H9 (cell line): ENCODE results near the gene ZNF280A. TPM values are rescaled to one million over a fixed set of nuclear protein-coding genes. Genes with fewer than 3 reads are reported as not detected.

Experiments
- DNase-seq: peaks from one replicate; pipeline ENCODE4 v3.0.0-alpha.2; 2017
- H2AFZ ChIP-seq: one replicate; pipeline ENCODE4 v1.6.1; 2013; ENCODE audit warnings: mild to moderate bottlenecking, low read length, control low read depth, moderate library complexity
- H2AK5ac ChIP-seq: 2 replicates; pipeline ENCODE4 v1.6.1; 2013; ENCODE audit warnings: low read length, control low read depth, mixed read lengths; ENCODE audit not compliant: insufficient read length
- H2BK120ac ChIP-seq: one replicate; pipeline ENCODE4 v1.6.1; 2013; ENCODE audit warnings: low read depth, mild to moderate bottlenecking, low read length, control low read depth, inconsistent platforms; ENCODE audit not compliant: poor library complexity, severe bottlenecking
- H2BK12ac ChIP-seq: 2 replicates; pipeline ENCODE4 v1.6.1; 2013; ENCODE audit warnings: low read length, control low read depth, mixed read lengths, low read depth; ENCODE audit not compliant: insufficient read length
- H2BK15ac ChIP-seq: 2 replicates; pipeline ENCODE4 v1.6.1; 2013; ENCODE audit warnings: low read depth, low read length, control low read depth
- H2BK20ac ChIP-seq: one replicate; pipeline ENCODE4 v1.6.1; 2013; ENCODE audit warnings: low read depth, mild to moderate bottlenecking, low read length, control low read depth, inconsistent platforms; ENCODE audit not compliant: poor library complexity, severe bottlenecking
- H2BK5ac ChIP-seq: 2 replicates; pipeline ENCODE4 v1.6.1; 2013; ENCODE audit warnings: low read length, control low read depth, mixed read lengths; ENCODE audit not compliant: insufficient read length
- H3K14ac ChIP-seq: 2 replicates; pipeline ENCODE4 v1.6.1; 2013; ENCODE audit warnings: low read length, control low read depth; ENCODE audit not compliant: insufficient read depth
- H3K18ac ChIP-seq: 2 replicates; pipeline ENCODE4 v1.6.1; 2013; ENCODE audit warnings: low read depth, mild to moderate bottlenecking, mixed read lengths, low read length, control low read depth; ENCODE audit not compliant: insufficient read length
- H3K23ac ChIP-seq: 2 replicates; pipeline ENCODE4 v1.6.1; 2013; ENCODE audit warnings: low read length, control low read depth, mixed read lengths, low read depth; ENCODE audit not compliant: insufficient read length
- H3K23me2 ChIP-seq: 2 replicates; pipeline ENCODE4 v1.6.1; 2013; ENCODE audit warnings: low read depth, mild to moderate bottlenecking, mixed read lengths, low read length, control low read depth; ENCODE audit not compliant: insufficient read length, poor library complexity, severe bottlenecking
- H3K27ac ChIP-seq: 2 replicates; pipeline ENCODE4 v1.5.1; 2013; ENCODE audit warnings: low read length, control low read depth, mixed read lengths, low read depth; ENCODE audit not compliant: insufficient read length
- H3K27me3 ChIP-seq: 2 replicates; pipeline ENCODE4 v1.6.1; 2013; ENCODE audit warnings: low read length, control low read depth, inconsistent platforms; ENCODE audit not compliant: insufficient read depth
- H3K4ac ChIP-seq: 2 replicates; pipeline ENCODE4 v1.6.1; 2013; ENCODE audit warnings: low read depth, mild to moderate bottlenecking, control low read depth, inconsistent platforms, low read length, moderate library complexity
- H3K4me1 ChIP-seq: 2 replicates; pipeline ENCODE4 v1.6.1; 2013; ENCODE audit warnings: low read length, control low read depth, inconsistent platforms; ENCODE audit not compliant: insufficient read depth
- H3K4me2 ChIP-seq: 2 replicates; pipeline ENCODE4 v1.6.1; 2013; ENCODE audit warnings: low read length, control low read depth, mixed read lengths; ENCODE audit not compliant: insufficient read length, insufficient read depth
- H3K56ac ChIP-seq: 2 replicates; pipeline ENCODE4 v1.6.1; 2013; ENCODE audit warnings: low read depth, mild to moderate bottlenecking, mixed read lengths, low read length, control low read depth; ENCODE audit not compliant: insufficient read length
- H3K79me1 ChIP-seq: 2 replicates; pipeline ENCODE4 v1.6.1; 2013; ENCODE audit warnings: low read depth, mild to moderate bottlenecking, moderate library complexity, low read length, control low read depth, inconsistent platforms; ENCODE audit not compliant: insufficient read depth, poor library complexity, severe bottlenecking
- H3K79me2 ChIP-seq: 2 replicates; pipeline ENCODE4 v1.6.1; 2013; ENCODE audit warnings: low read length, control low read depth, inconsistent platforms; ENCODE audit not compliant: insufficient read depth
- H3K9ac ChIP-seq: 2 replicates; pipeline ENCODE4 v1.6.1; 2013; ENCODE audit warnings: low read length, control low read depth, mixed read lengths; ENCODE audit not compliant: insufficient read length; ENCODE audit errors: extremely low read depth
- H3K9me3 ChIP-seq: one replicate; pipeline ENCODE4 v1.6.1; 2013; ENCODE audit warnings: low read depth, low read length, inconsistent platforms; ENCODE audit not compliant: control insufficient read depth
- H3T11ph ChIP-seq: one replicate; pipeline ENCODE4 v1.6.1; 2013; ENCODE audit warnings: mild to moderate bottlenecking, low read length, control low read depth, inconsistent platforms
- H4K20me1 ChIP-seq: one replicate; pipeline ENCODE4 v1.6.1; 2013; ENCODE audit not compliant: control insufficient read depth, insufficient read length, insufficient read depth
- H4K5ac ChIP-seq: 2 replicates; pipeline ENCODE4 v1.6.1; 2013; ENCODE audit warnings: low read depth, mild to moderate bottlenecking, mixed read lengths, low read length, control low read depth; ENCODE audit not compliant: insufficient read length
- H4K8ac ChIP-seq: replicated peaks from 2 replicates; pipeline ENCODE4 v1.6.1; 2013; ENCODE audit warnings: low read length, control low read depth, mixed read lengths, low read depth; ENCODE audit not compliant: insufficient read length
- H4K91ac ChIP-seq: 2 replicates; pipeline ENCODE4 v1.6.1; 2013; ENCODE audit warnings: low read depth, mild to moderate bottlenecking, moderate library complexity, mixed read lengths, low read length, control low read depth; ENCODE audit not compliant: insufficient read length
- H3K27ac Mint-ChIP-seq, 3 experiments: 2 replicates in 2 of 3; 3 replicates in 1 of 3; pipeline ENCODE4 v1.8.0; 2020 to 2021; ENCODE audit warnings: mixed read lengths in 3 of 3, mild to moderate bottlenecking in 1 of 3, moderate library complexity in 1 of 3
- H3K27me3 Mint-ChIP-seq: 2 replicates; pipeline ENCODE4 v1.8.0; 2021; ENCODE audit warnings: low read depth, mild to moderate bottlenecking, moderate library complexity, mixed read lengths
- H3K36me3 Mint-ChIP-seq, 3 experiments: 2 replicates in 2 of 3; 3 replicates in 1 of 3; pipeline ENCODE4 v1.8.0; 2020 to 2021; ENCODE audit warnings: low read depth in 3 of 3, mixed read lengths in 3 of 3; ENCODE audit not compliant: insufficient read depth in 1 of 3
- H3K4me1 Mint-ChIP-seq, 2 experiments: 2 replicates each; pipeline ENCODE4 v1.8.0; 2020; ENCODE audit warnings: mixed read lengths in 2 of 2
- H3K4me3 Mint-ChIP-seq, 2 experiments: 2 replicates in 1 of 2; 3 replicates in 1 of 2; pipeline ENCODE4 v1.8.0; 2020 to 2021; ENCODE audit warnings: mild to moderate bottlenecking in 2 of 2, mixed read lengths in 2 of 2, moderate library complexity in 1 of 2
- H3K9me3 Mint-ChIP-seq, 2 experiments: 2 replicates in 1 of 2; 3 replicates in 1 of 2; pipeline ENCODE4 v1.8.0; 2020; ENCODE audit warnings: mild to moderate bottlenecking in 2 of 2, mixed read lengths in 2 of 2, moderate library complexity in 1 of 2
- WGBS: extraction: QIAGEN DNeasy Blood & Tissue Kit; methylation state at CpG from one replicate; pipeline ENCODE4 v1.1.7; 2013; ENCODE audit warnings: missing lambda C conversion rate, low lambda C conversion rate, mixed read lengths; ENCODE audit not compliant: insufficient read length; ENCODE audit errors: extremely low coverage; 5-methylcytosine and 5-hydroxymethylcytosine counted together
- total RNA-seq: library from RNA; stranded (reverse); gene quantifications from 2 replicates; pipeline ENCODE4 v1.2.1, GENCODE V29; 2021
- TF ChIP-seq, protein P1 (sequence below): fragments of 200-600 bp; sonication (generic); conservative IDR thresholded peaks from 3 replicates; pipeline ENCODE4 v1.8.0; 2021; ENCODE audit warnings: antibody characterized with exemption, mild to moderate bottlenecking

ZNF280A gene
- total RNA-seq, 1 experiment from 2014 or later, result 0.13 TPM

DNA sequence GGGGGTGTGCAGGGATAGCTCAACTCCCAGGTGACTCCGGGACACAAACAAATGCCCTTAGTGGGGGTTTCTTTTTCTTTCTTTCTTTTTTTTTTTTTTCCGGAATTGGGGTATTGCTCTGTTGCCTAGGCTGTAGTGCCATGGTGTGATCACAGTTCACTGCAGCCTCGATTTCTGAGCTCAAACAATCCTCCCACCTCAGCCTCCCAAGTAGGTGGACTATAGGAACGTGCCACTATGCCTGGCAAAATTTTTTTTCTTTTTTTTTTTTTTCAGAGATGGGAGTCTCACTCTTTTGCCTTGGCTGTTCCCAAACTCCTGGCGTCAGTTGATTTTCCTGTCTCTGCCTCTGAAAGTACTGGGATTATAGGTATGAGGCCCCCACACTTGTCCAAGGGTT, 13.8 kb upstream of the ZNF280A start:
- no peaks in the 10 kb centered on the region; a peak in 1 of 5 replicates for H3K9me3 Mint-ChIP-seq
- no peaks in the 10 kb centered on the region for H3K4me1 Mint-ChIP-seq
- Histone ChIP-seq H3K9ac (no peak overlapping the region), H3K18ac (no peak overlapping the region), H3K79me2 (no peaks in the 10 kb centered on the region), H3T11ph (no peak overlapping the region), H2BK12ac (no peak overlapping the region), H2AK5ac (no peak overlapping the region), H2BK20ac (no peak overlapping the region), H3K23me2 (no peaks in the 10 kb centered on the region), H3K9me3 (no peaks in the 10 kb centered on the region), H4K8ac (no peak overlapping the region), H3K4me2 (no peak overlapping the region), H3K56ac (no peak overlapping the region), H2BK15ac (no peak overlapping the region), H3K14ac (no peak overlapping the region), H4K20me1 (no peaks in the 10 kb centered on the region), H2AFZ (no peak overlapping the region), H4K5ac (no peak overlapping the region), H2BK5ac (no peak overlapping the region), H3K4me1 (no peaks in the 10 kb centered on the region), H3K27me3 (peaks cover 7% of the 10 kb centered on the region; the same call in 1 of the 2 replicates), H3K23ac (no peak overlapping the region), H3K79me1 (no peaks in the 10 kb centered on the region), H4K91ac (no peak overlapping the region), H3K27ac (no peak overlapping the region), H3K4ac (no peak overlapping the region), H2BK120ac (no peak overlapping the region)
- H3K36me3 Mint-ChIP-seq, result no peaks in the 10 kb centered on the region
- WGBS, result no CpG with 5 or more reads among the region's 5 CpGs
- H3K27ac Mint-ChIP-seq, result no peak overlapping the region
- H3K4me3 Mint-ChIP-seq, result no peak overlapping the region
- DNase-seq, result no peak
- TF ChIP-seq, protein P1, sequence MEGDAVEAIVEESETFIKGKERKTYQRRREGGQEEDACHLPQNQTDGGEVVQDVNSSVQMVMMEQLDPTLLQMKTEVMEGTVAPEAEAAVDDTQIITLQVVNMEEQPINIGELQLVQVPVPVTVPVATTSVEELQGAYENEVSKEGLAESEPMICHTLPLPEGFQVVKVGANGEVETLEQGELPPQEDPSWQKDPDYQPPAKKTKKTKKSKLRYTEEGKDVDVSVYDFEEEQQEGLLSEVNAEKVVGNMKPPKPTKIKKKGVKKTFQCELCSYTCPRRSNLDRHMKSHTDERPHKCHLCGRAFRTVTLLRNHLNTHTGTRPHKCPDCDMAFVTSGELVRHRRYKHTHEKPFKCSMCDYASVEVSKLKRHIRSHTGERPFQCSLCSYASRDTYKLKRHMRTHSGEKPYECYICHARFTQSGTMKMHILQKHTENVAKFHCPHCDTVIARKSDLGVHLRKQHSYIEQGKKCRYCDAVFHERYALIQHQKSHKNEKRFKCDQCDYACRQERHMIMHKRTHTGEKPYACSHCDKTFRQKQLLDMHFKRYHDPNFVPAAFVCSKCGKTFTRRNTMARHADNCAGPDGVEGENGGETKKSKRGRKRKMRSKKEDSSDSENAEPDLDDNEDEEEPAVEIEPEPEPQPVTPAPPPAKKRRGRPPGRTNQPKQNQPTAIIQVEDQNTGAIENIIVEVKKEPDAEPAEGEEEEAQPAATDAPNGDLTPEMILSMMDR, result no peak
- H3K27me3 Mint-ChIP-seq, result peaks cover 93% of the 10 kb centered on the region
